Measurements from ENCODE around the gene ARHGEF19. TPM values are rescaled to one million over a fixed set of nuclear protein-coding genes. Genes with fewer than 3 reads are reported as not detected.
"Not testable (repeated sequence)": the region's sequence is repeated elsewhere in the genome, so short reads cannot be mapped to it uniquely, and the experiment has no call there.

Gene ARHGEF19
- total and polyA plus RNA-seq, 8 donors, result 10.4 to 67.7 (median 56.5) TPM

DNA sequence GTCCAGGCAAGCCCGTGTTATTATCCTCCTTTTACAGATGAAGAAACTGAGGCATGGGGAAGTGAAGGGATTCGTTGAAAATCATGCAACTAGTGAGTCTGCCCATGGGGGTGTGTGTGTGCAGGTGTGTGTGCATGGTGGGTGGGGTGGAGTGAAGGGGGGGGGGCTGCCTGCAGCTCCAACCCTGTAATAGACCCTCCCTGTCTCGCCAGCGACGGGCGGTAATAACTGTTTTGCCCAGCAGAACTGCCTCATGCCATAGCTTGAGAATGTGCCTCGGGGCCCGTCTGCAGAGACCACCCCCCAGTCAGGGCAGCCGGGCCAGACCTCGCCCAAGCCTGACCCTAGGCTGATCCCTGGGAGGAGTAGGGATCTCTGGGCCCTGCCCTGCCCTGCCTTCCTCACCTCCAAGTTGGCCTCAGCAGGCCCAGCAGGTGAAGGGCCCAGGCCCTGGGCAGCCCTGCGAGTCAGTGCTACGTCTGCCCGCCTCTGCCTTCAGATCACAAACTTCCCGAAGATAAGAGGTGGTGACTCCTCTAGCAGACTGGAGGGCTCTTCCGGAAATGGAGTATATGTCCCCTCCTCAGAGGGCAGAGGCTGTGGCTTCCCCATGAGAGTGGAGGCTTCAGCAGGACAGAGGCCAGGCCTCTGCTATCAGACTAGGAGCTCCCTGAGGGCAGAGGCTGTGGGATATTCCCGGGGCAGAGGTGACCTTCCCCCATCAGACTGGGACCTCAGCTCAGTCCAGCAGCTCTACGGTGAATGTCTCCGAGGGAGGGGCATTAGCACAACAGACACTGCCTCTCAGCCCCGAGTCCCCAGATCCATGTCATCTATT lies 40.9 kb downstream of the ARHGEF19 start:
- DNase-seq, result no peak
- Histone ChIP-seq H3K27ac (no peak overlapping the region), H3K9me3 (no peaks in the 10 kb centered on the region), H3K4me1 (peaks cover 24 to 52% of the 10 kb centered on the region in 2 donors), H3K36me3 (no peaks in the 10 kb centered on the region), H3K4me3 (no peak overlapping the region), H3K27me3 (peaks cover 0 to 36% of the 10 kb centered on the region in 2 donors)
- intact Hi-C loops (cut with DNase I), result no loop called here
- no peak for ATAC-seq
- TF ChIP-seq, protein P1, sequence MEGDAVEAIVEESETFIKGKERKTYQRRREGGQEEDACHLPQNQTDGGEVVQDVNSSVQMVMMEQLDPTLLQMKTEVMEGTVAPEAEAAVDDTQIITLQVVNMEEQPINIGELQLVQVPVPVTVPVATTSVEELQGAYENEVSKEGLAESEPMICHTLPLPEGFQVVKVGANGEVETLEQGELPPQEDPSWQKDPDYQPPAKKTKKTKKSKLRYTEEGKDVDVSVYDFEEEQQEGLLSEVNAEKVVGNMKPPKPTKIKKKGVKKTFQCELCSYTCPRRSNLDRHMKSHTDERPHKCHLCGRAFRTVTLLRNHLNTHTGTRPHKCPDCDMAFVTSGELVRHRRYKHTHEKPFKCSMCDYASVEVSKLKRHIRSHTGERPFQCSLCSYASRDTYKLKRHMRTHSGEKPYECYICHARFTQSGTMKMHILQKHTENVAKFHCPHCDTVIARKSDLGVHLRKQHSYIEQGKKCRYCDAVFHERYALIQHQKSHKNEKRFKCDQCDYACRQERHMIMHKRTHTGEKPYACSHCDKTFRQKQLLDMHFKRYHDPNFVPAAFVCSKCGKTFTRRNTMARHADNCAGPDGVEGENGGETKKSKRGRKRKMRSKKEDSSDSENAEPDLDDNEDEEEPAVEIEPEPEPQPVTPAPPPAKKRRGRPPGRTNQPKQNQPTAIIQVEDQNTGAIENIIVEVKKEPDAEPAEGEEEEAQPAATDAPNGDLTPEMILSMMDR (IDR thresholded peaks at IDR 0.05), result no peak

DNA sequence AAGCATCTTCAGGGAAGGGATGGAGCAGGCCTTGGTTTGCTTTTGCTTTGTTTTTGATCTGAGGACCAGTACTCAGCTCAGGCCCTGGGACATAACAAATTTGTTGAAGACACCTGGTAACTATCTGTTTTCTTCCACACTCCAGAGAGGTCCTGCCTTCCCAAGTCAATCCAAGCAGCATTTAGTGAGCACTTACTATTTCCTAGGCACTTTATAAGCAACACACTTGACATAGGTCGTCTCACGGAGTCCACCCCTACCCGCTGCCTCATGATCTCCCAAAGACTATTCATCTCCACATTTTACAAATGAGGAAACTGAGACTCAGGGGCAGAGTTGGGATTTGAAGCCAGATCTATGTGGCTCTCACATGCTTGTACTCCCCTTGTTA lies 42.2 kb downstream of the ARHGEF19 start:
- DNase-seq, result no peak
- intact Hi-C loops (cut with DNase I), result no loop called here
- Histone ChIP-seq H3K9me3 (no peaks in the 10 kb centered on the region), H3K4me3 (no peak overlapping the region), H3K4me1 (peaks cover 11 to 40% of the 10 kb centered on the region in 2 donors), H3K27ac (no peak overlapping the region), H3K36me3 (no peaks in the 10 kb centered on the region), H3K27me3 (peaks cover 0 to 38% of the 10 kb centered on the region in 2 donors)
- TF ChIP-seq, protein P1 (IDR thresholded peaks at IDR 0.05), result no peak
- ATAC-seq, result no peak

DNA sequence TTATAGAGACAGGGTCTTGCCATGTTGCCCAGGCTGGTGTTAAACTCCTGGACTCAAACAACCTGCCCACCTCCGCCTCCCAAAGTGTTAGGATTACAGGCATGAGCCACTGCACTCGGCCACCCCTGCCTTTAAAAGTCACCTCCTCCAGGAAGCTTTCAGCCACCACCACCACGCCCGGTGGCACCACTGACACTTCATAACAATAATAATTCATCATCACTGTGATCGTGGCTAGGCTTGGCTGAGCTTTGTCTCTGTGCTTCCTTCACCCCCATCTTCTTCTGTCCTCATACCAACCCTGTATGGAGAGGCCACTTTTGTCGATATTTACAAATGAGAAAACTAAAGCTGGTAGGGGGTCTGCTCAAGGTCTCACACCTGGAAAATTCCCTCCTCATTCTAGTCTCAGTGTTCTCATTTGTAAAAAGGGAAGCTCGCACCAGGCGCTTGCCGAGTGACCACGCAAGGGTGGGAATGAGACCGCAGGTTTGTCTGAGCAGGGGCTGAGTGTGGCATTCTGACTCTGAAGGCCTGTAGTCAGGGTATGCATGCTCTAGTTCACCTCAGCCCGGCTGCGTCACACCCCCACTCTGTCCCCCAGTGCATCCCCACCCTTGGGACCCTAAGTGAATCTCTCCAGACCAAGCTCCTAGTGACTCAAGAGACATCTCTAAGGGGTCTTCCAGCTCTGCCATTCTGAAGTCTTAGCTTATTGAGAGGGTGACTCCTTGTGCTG lies 43.7 kb downstream of the ARHGEF19 start:
- no peak overlapping the region for H3K27ac ChIP-seq
- H3K4me3 ChIP-seq, result no peak overlapping the region
- intact Hi-C loops (cut with DNase I), result no loop called here
- H3K36me3 ChIP-seq, result no peaks in the 10 kb centered on the region
- ATAC-seq (no peak), DNase-seq (no peak)
- peaks cover 9 to 26% of the 10 kb centered on the region in 2 donors for H3K4me1 ChIP-seq
- TF ChIP-seq, protein P1 (IDR thresholded peaks at IDR 0.05), result no peak
- H3K27me3 ChIP-seq, result peaks cover 0 to 38% of the 10 kb centered on the region in 2 donors
- no peaks in the 10 kb centered on the region for H3K9me3 ChIP-seq

DNA sequence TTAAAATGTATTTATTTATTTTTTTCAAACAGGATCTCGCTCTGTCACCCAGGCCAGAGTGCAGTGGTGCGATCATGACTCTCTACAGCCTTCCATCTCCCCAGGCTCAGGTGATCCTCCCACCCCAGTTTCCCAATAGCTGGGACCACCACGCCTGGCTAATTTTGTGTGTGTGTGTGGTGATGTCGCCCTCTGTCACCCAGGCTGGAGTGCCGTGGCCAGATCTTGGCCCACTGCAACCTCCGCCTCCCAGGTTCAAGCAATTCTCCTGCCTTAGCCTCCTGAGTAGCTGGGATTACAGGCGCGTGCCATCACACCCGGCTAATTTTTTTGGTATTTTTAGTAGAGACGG lies 44.3 kb downstream of the ARHGEF19 start:
- H3K36me3 ChIP-seq; intact Hi-C loops (cut with DNase I); H3K9me3 ChIP-seq; H3K27ac ChIP-seq; ATAC-seq; DNase-seq: not testable (repeated sequence)
- H3K27me3 ChIP-seq, result peaks cover 0 to 38% of the 10 kb centered on the region in 2 donors
- peaks cover 2 to 19% of the 10 kb centered on the region in 2 donors for H3K4me1 ChIP-seq
- H3K4me3 ChIP-seq, result peak overlapping the region; percentile 32 to 35

DNA sequence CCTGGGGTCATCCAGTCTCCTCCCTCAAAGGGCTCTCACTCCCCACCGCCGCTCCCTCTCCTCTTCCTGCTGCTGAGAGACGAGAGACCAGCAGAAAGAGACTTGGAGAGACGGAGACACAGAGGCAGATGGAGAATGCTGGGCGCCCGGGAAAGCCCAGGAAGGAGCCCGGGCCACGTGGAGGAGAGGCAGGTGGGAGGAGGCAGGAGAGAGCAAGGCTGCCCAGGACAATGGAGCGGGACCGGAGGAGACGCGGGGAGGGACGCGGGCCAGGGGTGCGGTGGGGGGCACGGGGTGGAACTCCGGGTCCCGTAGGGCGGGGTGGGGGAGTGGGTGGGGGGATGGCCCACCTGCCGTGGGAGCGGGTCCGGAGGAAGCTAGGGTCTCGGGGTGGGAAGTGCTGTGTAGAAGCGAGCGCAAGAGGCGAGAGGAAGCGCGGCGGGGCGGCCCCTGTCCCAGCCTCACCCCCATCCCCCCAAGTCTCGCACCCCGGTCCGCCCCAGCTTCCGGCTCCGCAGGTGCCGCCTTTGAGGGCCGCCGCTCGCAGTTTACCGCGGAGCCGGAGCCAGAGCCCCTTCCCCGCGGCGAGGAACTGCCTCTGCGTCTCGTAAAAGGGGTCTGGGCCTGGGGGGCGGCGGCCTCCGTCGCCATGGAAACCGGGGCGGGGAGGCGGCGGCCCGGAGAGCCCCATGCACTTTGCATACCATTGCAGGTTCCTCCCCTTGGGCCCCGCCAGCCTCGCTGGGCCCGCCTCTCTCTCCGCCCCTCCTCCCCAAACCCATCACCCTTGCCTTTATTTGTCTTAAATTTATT lies 44.9 kb downstream of the ARHGEF19 start:
- intact Hi-C loops (cut with DNase I), result no loop called here
- Histone ChIP-seq H3K4me3 (peak overlapping the region; percentile 32 to 35), H3K27ac (no peak overlapping the region), H3K9me3 (no peaks in the 10 kb centered on the region), H3K27me3 (peaks cover 0 to 43% of the 10 kb centered on the region in 2 donors), H3K4me1 (peaks cover 0 to 16% of the 10 kb centered on the region in 2 donors), H3K36me3 (no peaks in the 10 kb centered on the region)
- TF ChIP-seq, protein P1 (IDR thresholded peaks at IDR 0.05), result no peak
- ATAC-seq (peak; percentile 91), DNase-seq (peak in 1 of 4 donors; percentile 84)

Data from left lung (tissue), 10 donors.